A673 (cell line): Measurements from ENCODE around the gene FBLIM1. TPM values are rescaled to one million over a fixed set of nuclear protein-coding genes. Genes with fewer than 3 reads are reported as not detected.

Experiments used
- BruUV-seq: library from RNA; stranded (reverse); fragments of 400-500 nt; replicated peaks from 2 replicates; lab custom pipeline; 2021; lab: Mats Ljungman, UMichigan
- CTCF ChIA-PET: fragments of 300-600 bp; sonication (Branson Sonifier 250); formaldehyde crosslinking; loops from one replicate; lab custom pipeline; 2022; ENCODE audit warnings: antibody characterized with exemption; lab: Charles Lee
- POLR2A ChIA-PET: fragments of 300-600 bp; sonication (Branson Sonifier 250); formaldehyde crosslinking; loops from one replicate; lab custom pipeline; 2022; ENCODE audit warnings: antibody characterized with exemption; ENCODE audit not compliant: low non-redundant PET; lab: Charles Lee
- DNase-seq: peaks from one replicate; pipeline ENCODE4 v3.0.0-alpha.2; 2015; ENCODE audit warnings: low spot score
- H3K27ac ChIP-seq: fragments of 200-600 bp; sonication (generic); 2 replicates; pipeline ENCODE4 v1.5.1; 2016; ENCODE audit warnings: mixed run types, low read depth, mild to moderate bottlenecking, mixed read lengths, antibody characterized with exemption, low read length; ENCODE audit not compliant: poor library complexity, severe bottlenecking
- H3K27me3 ChIP-seq: fragments of 200-600 bp; sonication (generic); replicated peaks from 2 replicates; pipeline ENCODE4 v1.6.1; 2017; ENCODE audit warnings: mixed run types, low read depth, mild to moderate bottlenecking, mixed read lengths, antibody characterized with exemption, low read length; ENCODE audit not compliant: insufficient read depth, poor library complexity
- H3K36me3 ChIP-seq: fragments of 200-600 bp; sonication (generic); 2 replicates; pipeline ENCODE4 v1.6.1; 2016; ENCODE audit warnings: mixed run types, mild to moderate bottlenecking, mixed read lengths, antibody characterized with exemption, low read length; ENCODE audit not compliant: insufficient read depth, poor library complexity, severe bottlenecking
- H3K4me1 ChIP-seq: fragments of 200-600 bp; sonication (generic); 2 replicates; pipeline ENCODE4 v1.6.1; 2017; ENCODE audit warnings: mixed run types, mild to moderate bottlenecking, mixed read lengths, antibody characterized with exemption, low read length; ENCODE audit not compliant: insufficient read depth, poor library complexity, severe bottlenecking
- H3K4me3 ChIP-seq: fragments of 200-600 bp; sonication (generic); 2 replicates; pipeline ENCODE4 v1.5.1; 2016; ENCODE audit warnings: low read depth, mixed run types, mild to moderate bottlenecking, mixed read lengths, low read length; ENCODE audit not compliant: poor library complexity, severe bottlenecking
- H3K9me3 ChIP-seq: fragments of 200-600 bp; sonication (generic); 2 replicates; pipeline ENCODE4 v1.6.1; 2016; ENCODE audit warnings: mixed run types, low read depth, mild to moderate bottlenecking, mixed read lengths, antibody characterized with exemption, low read length; ENCODE audit not compliant: poor library complexity, severe bottlenecking
- EZH2 ChIP-seq: fragments of 200-600 bp; sonication (generic); IDR thresholded peaks from 2 replicates; pipeline ENCODE4 v1.6.1; 2017; ENCODE audit warnings: borderline replicate concordance, low read depth, mild to moderate bottlenecking, mixed read lengths, antibody characterized with exemption, low read length; ENCODE audit not compliant: poor library complexity, severe bottlenecking
- intact Hi-C: fragments of 100-400 bp; cut with micrococcal nuclease; formaldehyde crosslinking; loops from one replicate; pipeline ENCODE4 v1.10.0; 2022; ENCODE audit not compliant: unreplicated experiment
- total RNA-seq: library from RNA; stranded (reverse); gene quantifications from 2 replicates; pipeline ENCODE4 v1.2.3, GENCODE V29; 2021
- TF ChIP-seq, protein P1 (sequence below): fragments of 300-800, 200-600 bp; sonication (generic); conservative IDR thresholded peaks from 2 replicates; pipeline ENCODE4 v1.5.1; 2017; ENCODE audit warnings: low read depth, mild to moderate bottlenecking, antibody characterized with exemption, low read length, moderate library complexity, mixed read lengths

The FBLIM1 gene
- total RNA-seq, 1 experiment from 2014 or later, result 39.3 TPM

DNA sequence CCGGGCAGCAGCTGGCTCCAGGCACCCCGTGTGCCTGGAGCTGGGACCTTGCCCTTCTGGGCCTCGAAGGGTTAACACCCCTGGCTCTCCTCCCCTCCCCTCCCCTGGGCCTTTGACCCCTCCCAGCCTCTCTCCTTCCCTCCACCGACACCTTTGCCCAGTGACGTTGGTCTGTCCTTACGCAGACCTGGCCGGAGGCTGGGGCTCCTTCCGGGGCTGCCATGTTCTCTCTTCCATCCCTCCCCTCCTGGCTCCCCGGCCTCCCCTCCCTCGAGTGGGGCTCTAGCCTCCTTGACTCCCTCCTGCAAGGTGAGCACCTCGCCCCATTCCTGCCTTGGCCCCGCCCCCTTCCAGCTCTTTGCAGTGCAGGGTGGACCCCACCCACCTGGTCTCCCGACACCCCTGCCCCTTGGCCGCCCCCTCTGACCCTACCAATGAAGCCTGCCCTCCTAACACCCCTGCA is 16.2 kb upstream of the FBLIM1 start, which contains the start of gene TMEM82:
TMEM82 (plus strand) TSS at position 161 of the 463 bp plus-strand sequence; CDS start at position 222, 61 bp downstream.
- Histone ChIP-seq H3K4me3 (no peak within 1 kb of the TSS), H3K36me3 (no peaks in the 10 kb centered on the region), H3K27ac (no peak within 1 kb of the TSS), H3K27me3 (no peaks in the 10 kb centered on the region), H3K9me3 (no peaks in the 10 kb centered on the region), H3K4me1 (no peaks in the 10 kb centered on the region)
- TF ChIP-seq, protein P1, sequence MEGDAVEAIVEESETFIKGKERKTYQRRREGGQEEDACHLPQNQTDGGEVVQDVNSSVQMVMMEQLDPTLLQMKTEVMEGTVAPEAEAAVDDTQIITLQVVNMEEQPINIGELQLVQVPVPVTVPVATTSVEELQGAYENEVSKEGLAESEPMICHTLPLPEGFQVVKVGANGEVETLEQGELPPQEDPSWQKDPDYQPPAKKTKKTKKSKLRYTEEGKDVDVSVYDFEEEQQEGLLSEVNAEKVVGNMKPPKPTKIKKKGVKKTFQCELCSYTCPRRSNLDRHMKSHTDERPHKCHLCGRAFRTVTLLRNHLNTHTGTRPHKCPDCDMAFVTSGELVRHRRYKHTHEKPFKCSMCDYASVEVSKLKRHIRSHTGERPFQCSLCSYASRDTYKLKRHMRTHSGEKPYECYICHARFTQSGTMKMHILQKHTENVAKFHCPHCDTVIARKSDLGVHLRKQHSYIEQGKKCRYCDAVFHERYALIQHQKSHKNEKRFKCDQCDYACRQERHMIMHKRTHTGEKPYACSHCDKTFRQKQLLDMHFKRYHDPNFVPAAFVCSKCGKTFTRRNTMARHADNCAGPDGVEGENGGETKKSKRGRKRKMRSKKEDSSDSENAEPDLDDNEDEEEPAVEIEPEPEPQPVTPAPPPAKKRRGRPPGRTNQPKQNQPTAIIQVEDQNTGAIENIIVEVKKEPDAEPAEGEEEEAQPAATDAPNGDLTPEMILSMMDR, result no peak
- TF ChIP-seq EZH2, result no peak
- BruUV-seq, result no TSS peak
- intact Hi-C loops, result loop anchor here (5.0 kb wide), 1 partner anchor 145 kb away; no protein-coding TSS in a partner anchor
- POLR2A ChIA-PET, result interaction anchor here (0.6 kb wide), 1 partner anchor 390 kb away, joined by 4 read pairs; no protein-coding TSS in a partner anchor
- no peak for DNase-seq
- CTCF ChIA-PET, result interaction anchor here (1.5 kb wide), 1 partner anchor 146 kb away, joined by 9 read pairs; no protein-coding TSS in a partner anchor

DNA sequence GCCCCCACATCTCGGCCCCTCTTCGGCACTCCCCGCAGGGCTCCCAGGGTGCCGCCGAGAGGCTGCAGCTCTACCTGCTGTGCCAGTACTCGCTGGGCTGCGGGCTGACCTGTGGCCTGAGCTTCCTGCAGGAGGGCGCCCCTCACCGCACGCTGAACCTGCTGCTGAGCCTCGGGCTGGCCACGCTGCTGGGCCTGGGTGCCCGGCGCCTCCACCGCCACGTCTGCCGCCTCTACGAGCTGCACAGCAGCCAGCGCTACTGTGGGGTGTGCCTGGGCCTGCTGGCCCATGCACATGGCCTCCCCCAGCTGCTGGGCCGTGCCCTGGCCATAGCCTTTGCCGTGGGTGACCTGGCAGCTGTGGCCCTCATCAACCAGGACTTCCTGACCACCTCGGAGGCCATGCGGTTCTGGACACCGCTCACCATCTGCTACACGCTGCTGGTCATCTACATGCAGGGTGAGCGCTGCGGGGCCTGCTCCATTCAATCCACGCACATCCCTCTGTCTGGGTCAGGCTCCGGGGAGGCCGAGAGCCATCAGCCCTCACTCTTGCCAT is 14.4 kb upstream of the FBLIM1 start:
- H3K9me3 ChIP-seq, result no peaks in the 10 kb centered on the region
- CTCF ChIA-PET, result no interaction called here
- no peak overlapping the region for H3K4me3 ChIP-seq
- no peak overlapping the region for H3K27ac ChIP-seq
- TF ChIP-seq, protein P1, result no peak
- no peak for TF ChIP-seq EZH2
- no peaks in the 10 kb centered on the region for H3K27me3 ChIP-seq
- POLR2A ChIA-PET, result interaction anchor here (0.6 kb wide), 1 partner anchor 514 kb away, joined by 8 read pairs; no protein-coding TSS in a partner anchor
- no peaks in the 10 kb centered on the region for H3K4me1 ChIP-seq
- no TSS peak for BruUV-seq
- intact Hi-C loops, result loop anchor here (5.0 kb wide), 1 partner anchor 147 kb away; no protein-coding TSS in a partner anchor
- DNase-seq, result no peak
- no peaks in the 10 kb centered on the region for H3K36me3 ChIP-seq

DNA sequence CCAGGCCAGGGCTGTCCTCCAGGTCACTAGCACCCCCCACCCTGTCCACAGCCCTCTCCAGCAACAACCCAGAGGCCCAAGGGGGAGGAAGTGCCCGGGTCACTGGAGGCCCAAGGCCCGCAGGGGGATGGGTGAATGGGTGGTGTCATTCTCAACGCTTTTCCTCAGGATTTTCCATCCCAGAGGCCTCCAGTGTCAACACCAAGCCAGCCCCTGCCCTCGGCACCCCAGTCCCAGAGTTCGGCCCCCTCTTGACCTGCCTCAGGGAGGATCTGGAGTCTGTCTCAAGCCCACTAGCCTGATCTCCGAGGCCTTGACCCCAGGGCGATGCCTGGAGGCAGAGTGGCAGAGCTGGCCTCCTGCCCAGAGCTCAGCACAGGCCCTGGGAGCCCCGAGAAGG is 11.2 kb upstream of the FBLIM1 start:
- H3K27me3 ChIP-seq, result no peaks in the 10 kb centered on the region
- ChIA-PET CTCF (no interaction called here), POLR2A (no interaction called here)
- intact Hi-C loops, result no loop called here
- peaks cover 3% of the 10 kb centered on the region for H3K4me1 ChIP-seq
- no peak overlapping the region for H3K27ac ChIP-seq
- no peaks in the 10 kb centered on the region for H3K36me3 ChIP-seq
- no peaks in the 10 kb centered on the region for H3K9me3 ChIP-seq
- no peak for DNase-seq
- no peak overlapping the region for H3K4me3 ChIP-seq
- no TSS peak for BruUV-seq
- TF ChIP-seq EZH2, result no peak
- TF ChIP-seq, protein P1, result no peak
